HepG2 (cell line): ENCODE measurements around the gene DLG2. TPM values are rescaled to one million over a fixed set of nuclear protein-coding genes. Genes with fewer than 3 reads are reported as not detected.

Source experiments
- ATAC-seq: fragments of 200-7000 bp; cut with Tn5 transposase; 3 replicates; pipeline ENCODE4 v1.9.1; 2020; ENCODE audit warnings: mild to moderate bottlenecking, moderate library complexity
- BruUV-seq: library from RNA; stranded (reverse); fragments of 400-500 nt; replicated peaks from 2 replicates; lab custom pipeline; 2021; lab: Mats Ljungman, UMichigan
- CTCF ChIA-PET: fragments of 300-600 bp; formaldehyde crosslinking; extraction: SDS; loops from one replicate; lab custom pipeline; 2021; ENCODE audit warnings: low total read pairs, inconsistent platforms, low intra/inter-chr PET ratio; lab: Yijun Ruan, JAX
- POLR2A ChIA-PET: fragments of 350-600 bp; sonication (Branson Sonifier 250); formaldehyde crosslinking; loops from one replicate; lab custom pipeline; 2020; ENCODE audit warnings: antibody characterized with exemption, inconsistent platforms; lab: Yijun Ruan, JAX
- DNase-seq: peaks from one replicate; pipeline ENCODE4 v3.0.0-alpha.2; 2015; ENCODE audit warnings: low spot score
- FAIRE-seq: peaks from 3 replicates; lab custom pipeline; 2011; peaks lifted over from hg19 to GRCh38; lab: Jason Lieb, UNC
- H2AFZ ChIP-seq: one replicate; pipeline ENCODE4 v1.6.1; 2011; ENCODE audit warnings: low read length, inconsistent platforms
- H3K27ac ChIP-seq: fragments of 300-600 bp; 3 replicates; pipeline ENCODE4 v1.8.0; 2011; ENCODE audit warnings: mixed run types, mild to moderate bottlenecking, mixed read lengths, low read length, inconsistent platforms; ENCODE audit not compliant: insufficient read depth; ENCODE audit errors: extremely low read length
- H3K27me3 ChIP-seq, 2 experiments: fragments of 200-600 bp in 1 of 2; 2 replicates in 1 of 2; 3 replicates in 1 of 2; pipeline versions ENCODE4 v1.6.0 to v1.8.0; 2011; ENCODE audit warnings: low read length in 2 of 2, mild to moderate bottlenecking in 2 of 2, moderate library complexity in 2 of 2, inconsistent platforms in 1 of 2; ENCODE audit not compliant: insufficient read depth in 2 of 2, control insufficient read depth in 1 of 2
- H3K36me3 ChIP-seq, 2 experiments: fragments of 200-600 bp in 1 of 2; replicated peaks in 1 of 2; 2 replicates in 1 of 2; 3 replicates in 1 of 2; pipeline versions ENCODE4 v1.5.1 to v1.8.0; 2011; ENCODE audit warnings: low read length in 2 of 2, inconsistent platforms in 1 of 2; ENCODE audit not compliant: insufficient read depth in 2 of 2, control insufficient read depth in 1 of 2
- H3K4me1 ChIP-seq: 2 replicates; pipeline ENCODE4 v1.5.1; 2012; ENCODE audit warnings: low read length, inconsistent platforms; ENCODE audit not compliant: insufficient read depth
- H3K4me2 ChIP-seq: 2 replicates; pipeline ENCODE4 v1.6.0; 2011; ENCODE audit warnings: low read depth, low read length, inconsistent platforms
- H3K4me3 ChIP-seq, 3 experiments: fragments of 200-600 bp in 1 of 3; sonication (generic), shearing (Covaris generic) in 1 of 3; replicated peaks in 1 of 3; 2 replicates each; pipeline ENCODE4 v1.5.1; 2011 to 2016; ENCODE audit warnings: low read length in 3 of 3, inconsistent platforms in 2 of 3, low read depth in 2 of 3, mild to moderate bottlenecking in 2 of 3, control low read depth in 1 of 3, mixed read lengths in 1 of 3; ENCODE audit not compliant: insufficient read depth in 1 of 3
- H3K79me2 ChIP-seq: one replicate; pipeline ENCODE4 v1.6.1; 2011; ENCODE audit warnings: low read length, inconsistent platforms; ENCODE audit not compliant: insufficient read depth
- H3K9ac ChIP-seq: 2 replicates; pipeline ENCODE4 v1.6.0; 2011; ENCODE audit warnings: mild to moderate bottlenecking, low read depth, low read length, inconsistent platforms; ENCODE audit not compliant: insufficient read depth
- H3K9me3 ChIP-seq: 2 replicates; pipeline ENCODE4 v1.5.1; 2012; ENCODE audit warnings: mild to moderate bottlenecking, low read length
- H4K20me1 ChIP-seq: 2 replicates; pipeline ENCODE4 v1.6.0; 2011; ENCODE audit warnings: inconsistent platforms, mild to moderate bottlenecking, low read length, moderate library complexity; ENCODE audit not compliant: insufficient read depth
- BCLAF1 ChIP-seq: fragments of 450-650 bp; IDR thresholded peaks from 2 replicates; pipeline ENCODE4 v1.6.1; 2017; ENCODE audit warnings: mild to moderate bottlenecking
- DNMT1 ChIP-seq: sonication (generic); formaldehyde crosslinking; IDR thresholded peaks from 2 replicates; pipeline ENCODE4 v1.5.1; 2020; ENCODE audit warnings: mild to moderate bottlenecking, missing genetic modification reagents
- E2F1 ChIP-seq: sonication (generic); formaldehyde crosslinking; IDR thresholded peaks from 2 replicates; pipeline ENCODE4 v1.5.0; 2020; ENCODE audit warnings: missing genetic modification reagents
- ELF3 ChIP-seq: IDR thresholded peaks from 2 replicates; pipeline ENCODE4 v1.6.1; 2016; ENCODE audit warnings: missing genetic modification reagents, missing compliant biosample characterization
- ISX ChIP-seq: sonication (generic); formaldehyde crosslinking; conservative IDR thresholded peaks from 2 replicates; pipeline ENCODE4 v1.5.0; 2020; ENCODE audit warnings: missing genetic modification reagents
- NRL ChIP-seq: sonication (generic); formaldehyde crosslinking; IDR thresholded peaks from 2 replicates; pipeline ENCODE4 v1.5.0; 2020; ENCODE audit warnings: missing genetic modification reagents, mild to moderate bottlenecking, moderate library complexity, borderline replicate concordance
- POGZ ChIP-seq: sonication (generic); formaldehyde crosslinking; IDR thresholded peaks from 2 replicates; pipeline ENCODE4 v1.4.0; 2020; ENCODE audit warnings: mild to moderate bottlenecking, missing genetic modification reagents
- ZFP91 ChIP-seq: sonication (generic); formaldehyde crosslinking; IDR thresholded peaks from 2 replicates; pipeline ENCODE4 v1.9.0; 2022; ENCODE audit warnings: missing genetic modification reagents, mild to moderate bottlenecking, borderline replicate concordance
- ZNF556 ChIP-seq: sonication (generic); formaldehyde crosslinking; IDR thresholded peaks from 2 replicates; pipeline ENCODE4 v1.4.0; 2020; ENCODE audit warnings: mild to moderate bottlenecking, missing genetic modification reagents, borderline replicate concordance
- ZNF672 ChIP-seq: sonication (generic); formaldehyde crosslinking; IDR thresholded peaks from 2 replicates; pipeline ENCODE4 v1.8.1; 2022; ENCODE audit warnings: missing genetic modification reagents
- WGBS: methylation state at CpG from one replicate; pipeline ENCODE4 v1.1.6; 2017; ENCODE audit warnings: low lambda C conversion rate; 5-methylcytosine and 5-hydroxymethylcytosine counted together
- in situ Hi-C: cut with HindIII; loops from 2 replicates; pipeline ENCODE4 v1.10.0; 2017; ENCODE audit warnings: low pct_unique_long_range_greater_than_20kb; ENCODE audit not compliant: extremely low pct_ligation_motif_present
- intact Hi-C: fragments of 100-400 bp; cut with micrococcal nuclease; formaldehyde crosslinking; loops from one replicate; pipeline ENCODE4 v1.10.0; 2022; ENCODE audit not compliant: unreplicated experiment
- polyA plus RNA-seq, 8 experiments: library from polyadenylated mRNA; depleted of rRNA in 3 of 8; stranded (reverse) in 7 of 8; unstranded in 1 of 8; fragments of >200 nt; fragmentation: Illumina TruSeq in 4 of 8; extraction: Trizol in 4 of 8; gene quantifications; 2 replicates each; pipeline versions ENCODE4 v1.2.1 to v1.2.3, GENCODE V29; 2011 to 2016; ENCODE audit warnings: low read depth in 4 of 8, missing spikeins in 1 of 8, mixed read lengths in 1 of 8; ENCODE audit not compliant: insufficient read depth in 1 of 8
- total RNA-seq, 5 experiments: library from RNA; depleted of rRNA; stranded (reverse); fragments of >200 nt; fragmentation: Illumina TruSeq; extraction: Trizol; gene quantifications; 2 replicates each; pipeline ENCODE4 v1.2.3, GENCODE V29; 2016; ENCODE audit warnings: low read depth in 1 of 5
- TF ChIP-seq, protein P1 (sequence below), 2 experiments: sonication (generic) in 1 of 2; formaldehyde crosslinking in 1 of 2; IDR thresholded peaks; 2 replicates each; pipeline versions ENCODE4 v1.6.1 to v1.9.0; 2014 to 2022; ENCODE audit warnings: antibody characterized with exemption in 1 of 2, borderline replicate concordance in 1 of 2, inconsistent platforms in 1 of 2, low read depth in 1 of 2, missing genetic modification reagents in 1 of 2

The DLG2 gene
- total and polyA plus RNA-seq, 2 of the 13 experiments (the other 11 are each of a cell fraction or from before 2014, with no cell fraction given) = 0.46 to 1.0 TPM

DNA sequence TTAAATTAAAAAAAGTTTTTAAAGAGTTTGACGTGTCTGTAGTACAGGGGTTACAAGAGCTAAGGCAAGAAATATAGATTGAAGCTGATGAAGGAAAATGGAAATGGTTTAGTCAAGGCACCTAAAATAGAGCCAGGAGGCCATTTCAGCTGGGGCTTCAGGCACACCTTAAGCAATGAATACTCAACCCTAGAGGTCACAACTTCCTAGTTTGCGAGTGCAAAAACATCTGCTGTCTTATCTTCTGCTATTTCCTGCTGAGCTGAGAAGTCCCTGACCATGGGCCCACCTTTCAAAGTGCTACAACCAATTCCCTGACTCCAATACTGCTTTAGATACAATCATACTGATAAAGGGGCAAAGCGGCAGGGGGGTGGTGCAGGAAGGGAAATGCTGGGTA lies 87.4 kb downstream of the DLG2 start (continued):
- TF ChIP-seq BCLAF1 (no peak), ELF3 (no peak), ZNF556 (CRISPR knock-in tag) (no peak), POGZ (CRISPR knock-in tag) (no peak), DNMT1 (CRISPR knock-in tag) (no peak), ISX (no peak), ZFP91 (CRISPR knock-in tag) (no peak), NRL (no peak)

- DNase-seq (no peak), ATAC-seq (no peak), FAIRE-seq (no peak)
- Histone ChIP-seq H3K4me3 (no peak overlapping the region), H3K27me3 (no peaks in the 10 kb centered on the region), H4K20me1 (no peaks in the 10 kb centered on the region), H2AFZ (no peak overlapping the region), H3K79me2 (no peaks in the 10 kb centered on the region), H3K4me1 (no peaks in the 10 kb centered on the region), H3K4me2 (no peak overlapping the region), H3K9ac (no peak overlapping the region), H3K27ac (no peak overlapping the region), H3K36me3 (no peaks in the 10 kb centered on the region), H3K9me3 (peaks cover 5% of the 10 kb centered on the region)
- ChIA-PET POLR2A (no interaction called here), CTCF (no interaction called here)
- BruUV-seq = no TSS peak
- WGBS = 5% methylated on average over 1 of the region's 1 CpG
- intact Hi-C loops = no loop called here
- in situ Hi-C loops = no loop called here
- TF ChIP-seq ZNF672 (CRISPR knock-in tag) (no peak), E2F1 (CRISPR knock-in tag) (no peak)
- TF ChIP-seq, protein P1, sequence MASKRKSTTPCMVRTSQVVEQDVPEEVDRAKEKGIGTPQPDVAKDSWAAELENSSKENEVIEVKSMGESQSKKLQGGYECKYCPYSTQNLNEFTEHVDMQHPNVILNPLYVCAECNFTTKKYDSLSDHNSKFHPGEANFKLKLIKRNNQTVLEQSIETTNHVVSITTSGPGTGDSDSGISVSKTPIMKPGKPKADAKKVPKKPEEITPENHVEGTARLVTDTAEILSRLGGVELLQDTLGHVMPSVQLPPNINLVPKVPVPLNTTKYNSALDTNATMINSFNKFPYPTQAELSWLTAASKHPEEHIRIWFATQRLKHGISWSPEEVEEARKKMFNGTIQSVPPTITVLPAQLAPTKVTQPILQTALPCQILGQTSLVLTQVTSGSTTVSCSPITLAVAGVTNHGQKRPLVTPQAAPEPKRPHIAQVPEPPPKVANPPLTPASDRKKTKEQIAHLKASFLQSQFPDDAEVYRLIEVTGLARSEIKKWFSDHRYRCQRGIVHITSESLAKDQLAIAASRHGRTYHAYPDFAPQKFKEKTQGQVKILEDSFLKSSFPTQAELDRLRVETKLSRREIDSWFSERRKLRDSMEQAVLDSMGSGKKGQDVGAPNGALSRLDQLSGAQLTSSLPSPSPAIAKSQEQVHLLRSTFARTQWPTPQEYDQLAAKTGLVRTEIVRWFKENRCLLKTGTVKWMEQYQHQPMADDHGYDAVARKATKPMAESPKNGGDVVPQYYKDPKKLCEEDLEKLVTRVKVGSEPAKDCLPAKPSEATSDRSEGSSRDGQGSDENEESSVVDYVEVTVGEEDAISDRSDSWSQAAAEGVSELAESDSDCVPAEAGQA (IDR thresholded peaks at IDR 0.05; ENCODE audit: low read depth) = no peak
- TF ChIP-seq, protein P1 (CRISPR knock-in tag; IDR thresholded peaks at IDR 0.05; ENCODE audit: borderline replicate concordance) = no peak
These were observed 88.0 kb downstream of the DLG2 start for GRCh38 chr11:85539029-85539689.
